ENCODE data around the gene LAMTOR1.
A peak's percentile ranks its signal among the peaks of the same experiment; 100 is the strongest.

The LAMTOR1 gene

GRCh38 chr11:72103754-72104167 lies 664 bp upstream of the LAMTOR1 start:
- Mint-ChIP-seq H3K36me3 (peaks cover 6% of the 10 kb centered on the region), H3K27me3 (no peaks in the 10 kb centered on the region), H3K4me1 (ENCODE audit: low read depth) (peaks cover 45% of the 10 kb centered on the region), H3K9me3 (ENCODE audit: low read depth) (no peaks in the 10 kb centered on the region), H3K4me3 (peak overlapping the region; percentile 98), H3K27ac (peak overlapping the region; percentile 97)

- peaks cover 47% of the 10 kb centered on the region for H3K4me1 Mint-ChIP-seq (ENCODE audit: low read depth)
- H3K36me3 Mint-ChIP-seq: peaks cover 6% of the 10 kb centered on the region
- H3K27me3 Mint-ChIP-seq: no peaks in the 10 kb centered on the region
- H3K27ac Mint-ChIP-seq: peak overlapping the region; percentile 97
- no peaks in the 10 kb centered on the region for H3K9me3 Mint-ChIP-seq (ENCODE audit: low read depth)
- H3K4me3 Mint-ChIP-seq: peak overlapping the region; percentile 98
Measured at GRCh38 chr11:72102631-72102945, 509 bp downstream of the LAMTOR1 start.

GRCh38 chr11:72102162-72102561 lies 935 bp downstream of the LAMTOR1 start:
- Mint-ChIP-seq H3K4me3 (peak overlapping the region; percentile 98), H3K9me3 (ENCODE audit: low read depth) (no peaks in the 10 kb centered on the region), H3K4me1 (ENCODE audit: low read depth) (peaks cover 47% of the 10 kb centered on the region), H3K27me3 (no peaks in the 10 kb centered on the region), H3K27ac (peak overlapping the region; percentile 97), H3K36me3 (peaks cover 2% of the 10 kb centered on the region)

- H3K4me3 Mint-ChIP-seq: peak overlapping the region; percentile 42
- peaks cover 47% of the 10 kb centered on the region for H3K4me1 Mint-ChIP-seq (ENCODE audit: low read depth)
Measured at GRCh38 chr11:72100462-72100861, 2.6 kb downstream of the LAMTOR1 start.

GRCh38 chr11:72100009-72100408 lies 3.1 kb downstream of the LAMTOR1 start:
- Mint-ChIP-seq H3K4me3 (no peak overlapping the region), H3K36me3 (no peaks in the 10 kb centered on the region), H3K27ac (peak overlapping the region; percentile 36), H3K27me3 (no peaks in the 10 kb centered on the region), H3K9me3 (ENCODE audit: low read depth) (no peaks in the 10 kb centered on the region), H3K4me1 (ENCODE audit: low read depth) (peaks cover 47% of the 10 kb centered on the region)

More at GRCh38 chr11:72100462-72100861, 2.6 kb downstream of the LAMTOR1 start:
- H3K36me3 Mint-ChIP-seq: no peaks in the 10 kb centered on the region
- no peaks in the 10 kb centered on the region for H3K9me3 Mint-ChIP-seq (ENCODE audit: low read depth)
- peak overlapping the region; percentile 36 for H3K27ac Mint-ChIP-seq
- no peaks in the 10 kb centered on the region for H3K27me3 Mint-ChIP-seq

GRCh38 chr11:72098741-72099140 lies 4.4 kb downstream of the LAMTOR1 start:
- Mint-ChIP-seq H3K4me1 (ENCODE audit: low read depth) (peaks cover 39% of the 10 kb centered on the region), H3K36me3 (no peaks in the 10 kb centered on the region), H3K4me3 (no peak overlapping the region), H3K27me3 (no peaks in the 10 kb centered on the region), H3K9me3 (ENCODE audit: low read depth) (no peaks in the 10 kb centered on the region), H3K27ac (no peak overlapping the region)

- Mint-ChIP-seq H3K27me3 (no peaks in the 10 kb centered on the region), H3K36me3 (no peaks in the 10 kb centered on the region), H3K27ac (no peak overlapping the region), H3K9me3 (ENCODE audit: low read depth) (no peaks in the 10 kb centered on the region), H3K4me1 (ENCODE audit: low read depth) (peaks cover 10% of the 10 kb centered on the region), H3K4me3 (no peak overlapping the region)
Measured at GRCh38 chr11:72091292-72091691, 11.8 kb downstream of the LAMTOR1 start.

- Mint-ChIP-seq H3K9me3 (ENCODE audit: low read depth) (no peaks in the 10 kb centered on the region), H3K27ac (peak overlapping the region; percentile 30), H3K4me1 (ENCODE audit: low read depth) (peaks cover 13% of the 10 kb centered on the region), H3K36me3 (peaks cover 3% of the 10 kb centered on the region), H3K4me3 (no peak overlapping the region), H3K27me3 (no peaks in the 10 kb centered on the region)
Measured at GRCh38 chr11:72088076-72088808, 14.9 kb downstream of the LAMTOR1 start.

- H3K27ac Mint-ChIP-seq: peak overlapping the region; percentile 50
- peaks cover 18% of the 10 kb centered on the region for H3K4me1 Mint-ChIP-seq (ENCODE audit: low read depth)
- H3K27me3 Mint-ChIP-seq: no peaks in the 10 kb centered on the region
- H3K4me3 Mint-ChIP-seq: no peak overlapping the region
- no peaks in the 10 kb centered on the region for H3K9me3 Mint-ChIP-seq (ENCODE audit: low read depth)
- H3K36me3 Mint-ChIP-seq: peaks cover 4% of the 10 kb centered on the region
Measured at GRCh38 chr11:72085621-72086351, 17.3 kb downstream of the LAMTOR1 start.

GRCh38 chr11:72084965-72085364 lies 18.1 kb downstream of the LAMTOR1 start:
- H3K27ac Mint-ChIP-seq: no peak overlapping the region
- H3K4me1 Mint-ChIP-seq (ENCODE audit: low read depth): peaks cover 26% of the 10 kb centered on the region
- H3K9me3 Mint-ChIP-seq (ENCODE audit: low read depth): no peaks in the 10 kb centered on the region
- H3K36me3 Mint-ChIP-seq: peaks cover 5% of the 10 kb centered on the region
- no peaks in the 10 kb centered on the region for H3K27me3 Mint-ChIP-seq
- H3K4me3 Mint-ChIP-seq: no peak overlapping the region

GRCh38 chr11:72084076-72084475 lies 19.0 kb downstream of the LAMTOR1 start:
- Mint-ChIP-seq H3K27ac (no peak overlapping the region), H3K4me1 (ENCODE audit: low read depth) (peaks cover 30% of the 10 kb centered on the region), H3K27me3 (no peaks in the 10 kb centered on the region), H3K36me3 (peaks cover 5% of the 10 kb centered on the region), H3K9me3 (ENCODE audit: low read depth) (no peaks in the 10 kb centered on the region), H3K4me3 (no peak overlapping the region)

GRCh38 chr11:72083414-72083813 lies 19.7 kb downstream of the LAMTOR1 start:
- no peaks in the 10 kb centered on the region for H3K27me3 Mint-ChIP-seq
- H3K9me3 Mint-ChIP-seq (ENCODE audit: low read depth): no peaks in the 10 kb centered on the region
- no peak overlapping the region for H3K4me3 Mint-ChIP-seq
- no peak overlapping the region for H3K27ac Mint-ChIP-seq
- H3K36me3 Mint-ChIP-seq: peaks cover 5% of the 10 kb centered on the region
- peaks cover 36% of the 10 kb centered on the region for H3K4me1 Mint-ChIP-seq (ENCODE audit: low read depth)

GRCh38 chr11:72081821-72082453 lies 21.2 kb downstream of the LAMTOR1 start:
- H3K27me3 Mint-ChIP-seq: no peaks in the 10 kb centered on the region

GRCh38 chr11:72081184-72081644 lies 21.9 kb downstream of the LAMTOR1 start:
- peaks cover 5% of the 10 kb centered on the region for H3K36me3 Mint-ChIP-seq
- no peaks in the 10 kb centered on the region for H3K9me3 Mint-ChIP-seq (ENCODE audit: low read depth)
- H3K4me1 Mint-ChIP-seq (ENCODE audit: low read depth): peaks cover 43% of the 10 kb centered on the region
- peak overlapping the region; percentile 99 for H3K27ac Mint-ChIP-seq
- H3K4me3 Mint-ChIP-seq: peak overlapping the region; percentile 98
- no peaks in the 10 kb centered on the region for H3K27me3 Mint-ChIP-seq

More at GRCh38 chr11:72081821-72082453, 21.2 kb downstream of the LAMTOR1 start:
- Mint-ChIP-seq H3K36me3 (peaks cover 5% of the 10 kb centered on the region), H3K27ac (peak overlapping the region; percentile 83), H3K4me3 (peak overlapping the region; percentile 77), H3K9me3 (ENCODE audit: low read depth) (no peaks in the 10 kb centered on the region), H3K4me1 (ENCODE audit: low read depth) (peaks cover 43% of the 10 kb centered on the region)
